ENCODE results near the gene WNT5B. TPM values are rescaled to one million over a fixed set of nuclear protein-coding genes. Genes with fewer than 3 reads are reported as not detected.
A peak's percentile ranks its signal among the peaks of the same experiment; 100 is the strongest.

Gene WNT5B
- polyA plus RNA-seq, 1 of the 3 experiments (the other 2 are of a cell fraction) = 29.3 TPM

DNA sequence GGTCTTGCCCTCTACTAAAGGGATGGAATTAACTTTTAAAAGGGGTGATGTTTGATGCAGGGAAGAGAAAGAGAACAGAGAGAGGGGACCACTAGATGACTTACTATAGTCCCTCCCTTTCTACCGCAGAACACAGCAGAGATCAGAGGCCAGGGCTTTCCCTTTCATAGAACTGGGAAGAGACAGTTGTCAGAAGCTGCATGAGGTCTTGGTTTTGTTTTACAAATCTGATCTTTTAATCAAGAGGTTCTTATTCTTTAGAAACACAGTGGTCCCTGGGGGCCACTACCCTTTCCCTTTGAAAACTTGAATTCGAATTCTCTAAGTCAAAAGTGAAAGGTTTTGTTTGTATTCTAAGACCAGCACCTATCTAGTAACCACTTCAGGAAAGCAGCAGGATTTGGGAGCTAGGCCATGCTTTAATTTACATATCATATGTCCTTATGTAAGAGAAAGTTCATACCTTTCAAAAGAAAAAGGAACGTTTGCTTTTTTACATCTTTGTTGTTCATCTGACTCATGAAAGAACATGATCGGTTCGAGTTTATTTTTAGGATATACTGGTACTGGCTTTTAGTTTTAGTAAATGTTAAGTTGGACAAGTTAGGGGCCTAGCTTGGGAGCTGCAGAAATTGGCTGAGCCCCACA lies 41.0 kb upstream of the WNT5B start:
- H3K79me2 ChIP-seq (ENCODE audit: insufficient read depth) = peaks cover 99% of the 10 kb centered on the region
- H2AFZ ChIP-seq (ENCODE audit: low read depth) = no peak overlapping the region
- no peaks in the 10 kb centered on the region for H3K9me3 ChIP-seq
- no peak for TF ChIP-seq NFIC (IDR thresholded peaks at IDR 0.05; ENCODE audit: borderline replicate concordance)
- peak overlapping the region; percentile 50; the same call in 1 of the 2 replicates for H3K4me2 ChIP-seq
- no peaks in the 10 kb centered on the region for H3K9me2 ChIP-seq
- no peak for DNase-seq
- peaks cover 10 to 14% of the 10 kb centered on the region in 2 experiments for H3K36me3 ChIP-seq (replicated peaks in 1 of 2; ENCODE audit: control insufficient read depth in 1 of 2, insufficient read depth in 2 of 2, low read length in 1 of 2)
- H3K4me1 ChIP-seq (ENCODE audit: control insufficient read depth in 1 of 2, insufficient read depth in 2 of 2, low read depth in 1 of 2, low read length in 1 of 2) = peaks cover 21 to 31% of the 10 kb centered on the region in 2 experiments; a peak in 3 of 4 replicates
- H3K27ac ChIP-seq (ENCODE audit: low read depth in 2 of 2, low read length in 1 of 2) = peak overlapping the region in 1 of 2 experiments; percentile 34; a peak in 2 of 4 replicates
- H3K4me3 ChIP-seq (ENCODE audit: low read depth in 2 of 2, low read length in 1 of 2) = no peak overlapping the region
- CTCF ChIA-PET = interaction anchor here (0.8 to 2.6 kb wide), 7 partner anchors 10 to 638 kb away, joined by 3 to 38 read pairs (median 3); partner anchors contain the start of gene RAD52
- POLR2A ChIA-PET = no interaction called here
- peaks cover 38% of the 10 kb centered on the region for H4K20me1 ChIP-seq (ENCODE audit: insufficient read depth)
- H3K9ac ChIP-seq = peak overlapping the region; percentile 0; the same call in 1 of the 2 replicates
- no peaks in the 10 kb centered on the region for H3K27me3 ChIP-seq (ENCODE audit: insufficient read depth)
- H3F3A ChIP-seq (replicated peaks; ENCODE audit: insufficient read depth) = peaks cover 20% of the 10 kb centered on the region
- 72% methylated on average over 5 of the region's 5 CpGs for WGBS (ENCODE audit: low lambda C conversion rate)

DNA sequence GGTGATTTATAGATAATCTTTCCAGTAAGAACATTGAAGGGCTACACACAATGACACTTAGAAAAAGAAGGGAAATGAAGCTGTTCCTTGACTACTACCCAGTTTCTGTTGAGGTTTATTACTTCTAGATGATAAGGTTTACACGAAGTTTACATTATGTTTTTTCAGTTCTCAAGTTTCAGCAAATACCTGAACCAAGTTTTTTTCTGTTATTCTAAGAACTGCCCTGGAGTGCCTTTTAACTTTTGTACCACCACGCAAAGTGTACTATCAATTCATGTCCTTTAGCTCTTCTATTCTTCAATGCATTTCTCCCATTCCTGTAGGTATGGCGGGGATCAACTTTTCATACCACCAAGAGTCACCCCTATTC lies 40.5 kb upstream of the WNT5B start:
- H3K27ac ChIP-seq (ENCODE audit: low read depth in 2 of 2, low read length in 1 of 2) = peak overlapping the region in 1 of 2 experiments; percentile 34; a peak in 2 of 4 replicates
- 93% methylated on average over 3 of the region's 3 CpGs for WGBS (ENCODE audit: low lambda C conversion rate)
- TF ChIP-seq, protein P1, sequence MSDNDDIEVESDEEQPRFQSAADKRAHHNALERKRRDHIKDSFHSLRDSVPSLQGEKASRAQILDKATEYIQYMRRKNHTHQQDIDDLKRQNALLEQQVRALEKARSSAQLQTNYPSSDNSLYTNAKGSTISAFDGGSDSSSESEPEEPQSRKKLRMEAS (IDR thresholded peaks at IDR 0.05; ENCODE audit: low read depth) = no peak
- TF ChIP-seq ELF1 (IDR thresholded peaks at IDR 0.05) = no peak
- TF ChIP-seq NRF1 (IDR thresholded peaks at IDR 0.05; ENCODE audit: low read depth, low read length) = no peak
- TF ChIP-seq YY1 (IDR thresholded peaks at IDR 0.05; ENCODE audit: low read depth) = no peak
- TF ChIP-seq FOXM1 (IDR thresholded peaks at IDR 0.05; ENCODE audit: low read depth) = no peak
- TF ChIP-seq MXI1 (IDR thresholded peaks at IDR 0.05; ENCODE audit: low read depth, low read length) = no peak
- TF ChIP-seq, protein P2, sequence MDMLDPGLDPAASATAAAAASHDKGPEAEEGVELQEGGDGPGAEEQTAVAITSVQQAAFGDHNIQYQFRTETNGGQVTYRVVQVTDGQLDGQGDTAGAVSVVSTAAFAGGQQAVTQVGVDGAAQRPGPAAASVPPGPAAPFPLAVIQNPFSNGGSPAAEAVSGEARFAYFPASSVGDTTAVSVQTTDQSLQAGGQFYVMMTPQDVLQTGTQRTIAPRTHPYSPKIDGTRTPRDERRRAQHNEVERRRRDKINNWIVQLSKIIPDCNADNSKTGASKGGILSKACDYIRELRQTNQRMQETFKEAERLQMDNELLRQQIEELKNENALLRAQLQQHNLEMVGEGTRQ (IDR thresholded peaks at IDR 0.05; ENCODE audit: borderline replicate concordance, low read depth, low read length) = no peak
- TF ChIP-seq NFIC (IDR thresholded peaks at IDR 0.05; ENCODE audit: borderline replicate concordance) = no peak
- TF ChIP-seq POLR2AphosphoS5 (IDR thresholded peaks at IDR 0.05; ENCODE audit: low read depth, low read length) = no peak
- TF ChIP-seq EZH2phosphoT487 (IDR thresholded peaks at IDR 0.05; ENCODE audit: borderline replicate concordance, low read depth) = no peak
- TF ChIP-seq, protein P3, sequence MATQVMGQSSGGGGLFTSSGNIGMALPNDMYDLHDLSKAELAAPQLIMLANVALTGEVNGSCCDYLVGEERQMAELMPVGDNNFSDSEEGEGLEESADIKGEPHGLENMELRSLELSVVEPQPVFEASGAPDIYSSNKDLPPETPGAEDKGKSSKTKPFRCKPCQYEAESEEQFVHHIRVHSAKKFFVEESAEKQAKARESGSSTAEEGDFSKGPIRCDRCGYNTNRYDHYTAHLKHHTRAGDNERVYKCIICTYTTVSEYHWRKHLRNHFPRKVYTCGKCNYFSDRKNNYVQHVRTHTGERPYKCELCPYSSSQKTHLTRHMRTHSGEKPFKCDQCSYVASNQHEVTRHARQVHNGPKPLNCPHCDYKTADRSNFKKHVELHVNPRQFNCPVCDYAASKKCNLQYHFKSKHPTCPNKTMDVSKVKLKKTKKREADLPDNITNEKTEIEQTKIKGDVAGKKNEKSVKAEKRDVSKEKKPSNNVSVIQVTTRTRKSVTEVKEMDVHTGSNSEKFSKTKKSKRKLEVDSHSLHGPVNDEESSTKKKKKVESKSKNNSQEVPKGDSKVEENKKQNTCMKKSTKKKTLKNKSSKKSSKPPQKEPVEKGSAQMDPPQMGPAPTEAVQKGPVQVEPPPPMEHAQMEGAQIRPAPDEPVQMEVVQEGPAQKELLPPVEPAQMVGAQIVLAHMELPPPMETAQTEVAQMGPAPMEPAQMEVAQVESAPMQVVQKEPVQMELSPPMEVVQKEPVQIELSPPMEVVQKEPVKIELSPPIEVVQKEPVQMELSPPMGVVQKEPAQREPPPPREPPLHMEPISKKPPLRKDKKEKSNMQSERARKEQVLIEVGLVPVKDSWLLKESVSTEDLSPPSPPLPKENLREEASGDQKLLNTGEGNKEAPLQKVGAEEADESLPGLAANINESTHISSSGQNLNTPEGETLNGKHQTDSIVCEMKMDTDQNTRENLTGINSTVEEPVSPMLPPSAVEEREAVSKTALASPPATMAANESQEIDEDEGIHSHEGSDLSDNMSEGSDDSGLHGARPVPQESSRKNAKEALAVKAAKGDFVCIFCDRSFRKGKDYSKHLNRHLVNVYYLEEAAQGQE (IDR thresholded peaks at IDR 0.05; ENCODE audit: low read depth, low read length) = no peak

More for the DNA sequence above, 40.5 kb upstream of the WNT5B start:
- H3K9ac ChIP-seq = no peak overlapping the region
- H3K36me3 ChIP-seq (replicated peaks in 1 of 2; ENCODE audit: control insufficient read depth in 1 of 2, insufficient read depth in 2 of 2, low read length in 1 of 2) = peaks cover 10 to 14% of the 10 kb centered on the region in 2 experiments
- peaks cover 43% of the 10 kb centered on the region for H4K20me1 ChIP-seq (ENCODE audit: insufficient read depth)
- H3K4me2 ChIP-seq = peak overlapping the region; percentile 50; the same call in 1 of the 2 replicates
- H3K27me3 ChIP-seq (ENCODE audit: insufficient read depth) = no peaks in the 10 kb centered on the region
- POLR2A ChIA-PET = no interaction called here
- peaks cover 100% of the 10 kb centered on the region for H3K79me2 ChIP-seq (ENCODE audit: insufficient read depth)
- no peaks in the 10 kb centered on the region for H3K9me3 ChIP-seq
- H3K4me3 ChIP-seq (ENCODE audit: low read depth in 2 of 2, low read length in 1 of 2) = no peak overlapping the region
- no peak overlapping the region for H2AFZ ChIP-seq (ENCODE audit: low read depth)
- DNase-seq = no peak
- no peaks in the 10 kb centered on the region for H3K9me2 ChIP-seq
- peaks cover 27 to 31% of the 10 kb centered on the region in 2 experiments; a peak in 3 of 4 replicates for H3K4me1 ChIP-seq (ENCODE audit: control insufficient read depth in 1 of 2, insufficient read depth in 2 of 2, low read depth in 1 of 2, low read length in 1 of 2)
- H3F3A ChIP-seq (replicated peaks; ENCODE audit: insufficient read depth) = peaks cover 23% of the 10 kb centered on the region
- CTCF ChIA-PET = interaction anchor here (0.8 to 2.6 kb wide), 8 partner anchors 10 to 1012 kb away, joined by 3 to 38 read pairs (median 4); partner anchors contain the start of gene RAD52

Measured in SK-N-SH (cell line).